GM21737 (cell line): Measurements from ENCODE around the gene CPA2.
"Not testable (repeated sequence)": the region's sequence is repeated elsewhere in the genome, so short reads cannot be mapped to it uniquely, and the experiment has no call there.

Source experiments
- ATAC-seq: cut with Tn5 transposase; IDR thresholded peaks from one replicate; pipeline ENCODE4 v1.9.1; 2021; ENCODE audit warnings: mild to moderate bottlenecking, moderate library complexity; ENCODE audit not compliant: unreplicated experiment

Gene CPA2

GRCh38 chr7:130249626-130250025 lies 17.0 kb upstream of the CPA2 start:
- ATAC-seq = not testable (repeated sequence)

- ATAC-seq = no peak
Observed at GRCh38 chr7:130254555-130254954, 12.1 kb upstream of the CPA2 start.

- ATAC-seq = no peak
Observed at GRCh38 chr7:130256704-130257103, 10.0 kb upstream of the CPA2 start.

GRCh38 chr7:130258494-130259078 lies 8.1 kb upstream of the CPA2 start:
- ATAC-seq = no peak

GRCh38 chr7:130262448-130262847 lies 4.2 kb upstream of the CPA2 start:
- ATAC-seq = no peak

- no peak for ATAC-seq
Observed at GRCh38 chr7:130263130-130263529, 3.5 kb upstream of the CPA2 start.

- ATAC-seq = no peak
Observed at GRCh38 chr7:130266961-130267321, 278 bp downstream of the CPA2 start.

- ATAC-seq = no peak
Observed at GRCh38 chr7:130268463-130269317, 2.0 kb downstream of the CPA2 start.

GRCh38 chr7:130269318-130269694 lies 2.6 kb downstream of the CPA2 start:
- no peak for ATAC-seq

GRCh38 chr7:130270947-130271800 lies 4.5 kb downstream of the CPA2 start:
- no peak for ATAC-seq

- ATAC-seq = no peak
Observed at GRCh38 chr7:130272381-130273080, 5.9 kb downstream of the CPA2 start.

- no peak for ATAC-seq
Observed at GRCh38 chr7:130273081-130273932, 6.6 kb downstream of the CPA2 start.

GRCh38 chr7:130273933-130274255 lies 7.2 kb downstream of the CPA2 start:
- no peak for ATAC-seq

- ATAC-seq = no peak
Observed at GRCh38 chr7:130274296-130274695, 7.6 kb downstream of the CPA2 start.

- no peak for ATAC-seq
Observed at GRCh38 chr7:130274983-130275591, 8.4 kb downstream of the CPA2 start.

- ATAC-seq = no peak
Observed at GRCh38 chr7:130275826-130276297, 9.2 kb downstream of the CPA2 start.

- no peak for ATAC-seq
Observed at GRCh38 chr7:130276796-130277762, 10.4 kb downstream of the CPA2 start.

- no peak for ATAC-seq
Observed at GRCh38 chr7:130277763-130278643, 11.3 kb downstream of the CPA2 start.
